H9 (cell line): ENCODE results near the gene GIMAP7. TPM values are rescaled to one million over a fixed set of nuclear protein-coding genes. Genes with fewer than 3 reads are reported as not detected.

Source experiments
- DNase-seq: peaks from one replicate; pipeline ENCODE4 v3.0.0-alpha.2; 2017
- H2AFZ ChIP-seq: one replicate; pipeline ENCODE4 v1.6.1; 2013; ENCODE audit warnings: mild to moderate bottlenecking, low read length, control low read depth, moderate library complexity
- H2AK5ac ChIP-seq: 2 replicates; pipeline ENCODE4 v1.6.1; 2013; ENCODE audit warnings: low read length, control low read depth, mixed read lengths; ENCODE audit not compliant: insufficient read length
- H2BK120ac ChIP-seq: one replicate; pipeline ENCODE4 v1.6.1; 2013; ENCODE audit warnings: low read depth, mild to moderate bottlenecking, low read length, control low read depth, inconsistent platforms; ENCODE audit not compliant: poor library complexity, severe bottlenecking
- H2BK12ac ChIP-seq: 2 replicates; pipeline ENCODE4 v1.6.1; 2013; ENCODE audit warnings: low read length, control low read depth, mixed read lengths, low read depth; ENCODE audit not compliant: insufficient read length
- H2BK15ac ChIP-seq: 2 replicates; pipeline ENCODE4 v1.6.1; 2013; ENCODE audit warnings: low read depth, low read length, control low read depth
- H2BK20ac ChIP-seq: one replicate; pipeline ENCODE4 v1.6.1; 2013; ENCODE audit warnings: low read depth, mild to moderate bottlenecking, low read length, control low read depth, inconsistent platforms; ENCODE audit not compliant: poor library complexity, severe bottlenecking
- H2BK5ac ChIP-seq: 2 replicates; pipeline ENCODE4 v1.6.1; 2013; ENCODE audit warnings: low read length, control low read depth, mixed read lengths; ENCODE audit not compliant: insufficient read length
- H3K14ac ChIP-seq: 2 replicates; pipeline ENCODE4 v1.6.1; 2013; ENCODE audit warnings: low read length, control low read depth; ENCODE audit not compliant: insufficient read depth
- H3K18ac ChIP-seq: 2 replicates; pipeline ENCODE4 v1.6.1; 2013; ENCODE audit warnings: low read depth, mild to moderate bottlenecking, mixed read lengths, low read length, control low read depth; ENCODE audit not compliant: insufficient read length
- H3K23ac ChIP-seq: 2 replicates; pipeline ENCODE4 v1.6.1; 2013; ENCODE audit warnings: low read length, control low read depth, mixed read lengths, low read depth; ENCODE audit not compliant: insufficient read length
- H3K23me2 ChIP-seq: 2 replicates; pipeline ENCODE4 v1.6.1; 2013; ENCODE audit warnings: low read depth, mild to moderate bottlenecking, mixed read lengths, low read length, control low read depth; ENCODE audit not compliant: insufficient read length, poor library complexity, severe bottlenecking
- H3K27ac ChIP-seq: 2 replicates; pipeline ENCODE4 v1.5.1; 2013; ENCODE audit warnings: low read length, control low read depth, mixed read lengths, low read depth; ENCODE audit not compliant: insufficient read length
- H3K27me3 ChIP-seq: 2 replicates; pipeline ENCODE4 v1.6.1; 2013; ENCODE audit warnings: low read length, control low read depth, inconsistent platforms; ENCODE audit not compliant: insufficient read depth
- H3K4ac ChIP-seq: 2 replicates; pipeline ENCODE4 v1.6.1; 2013; ENCODE audit warnings: low read depth, mild to moderate bottlenecking, control low read depth, inconsistent platforms, low read length, moderate library complexity
- H3K4me1 ChIP-seq: 2 replicates; pipeline ENCODE4 v1.6.1; 2013; ENCODE audit warnings: low read length, control low read depth, inconsistent platforms; ENCODE audit not compliant: insufficient read depth
- H3K4me2 ChIP-seq: 2 replicates; pipeline ENCODE4 v1.6.1; 2013; ENCODE audit warnings: low read length, control low read depth, mixed read lengths; ENCODE audit not compliant: insufficient read length, insufficient read depth
- H3K56ac ChIP-seq: 2 replicates; pipeline ENCODE4 v1.6.1; 2013; ENCODE audit warnings: low read depth, mild to moderate bottlenecking, mixed read lengths, low read length, control low read depth; ENCODE audit not compliant: insufficient read length
- H3K79me1 ChIP-seq: 2 replicates; pipeline ENCODE4 v1.6.1; 2013; ENCODE audit warnings: low read depth, mild to moderate bottlenecking, moderate library complexity, low read length, control low read depth, inconsistent platforms; ENCODE audit not compliant: insufficient read depth, poor library complexity, severe bottlenecking
- H3K79me2 ChIP-seq: 2 replicates; pipeline ENCODE4 v1.6.1; 2013; ENCODE audit warnings: low read length, control low read depth, inconsistent platforms; ENCODE audit not compliant: insufficient read depth
- H3K9ac ChIP-seq: 2 replicates; pipeline ENCODE4 v1.6.1; 2013; ENCODE audit warnings: low read length, control low read depth, mixed read lengths; ENCODE audit not compliant: insufficient read length; ENCODE audit errors: extremely low read depth
- H3K9me3 ChIP-seq: one replicate; pipeline ENCODE4 v1.6.1; 2013; ENCODE audit warnings: low read depth, low read length, inconsistent platforms; ENCODE audit not compliant: control insufficient read depth
- H3T11ph ChIP-seq: one replicate; pipeline ENCODE4 v1.6.1; 2013; ENCODE audit warnings: mild to moderate bottlenecking, low read length, control low read depth, inconsistent platforms
- H4K20me1 ChIP-seq: one replicate; pipeline ENCODE4 v1.6.1; 2013; ENCODE audit not compliant: control insufficient read depth, insufficient read length, insufficient read depth
- H4K5ac ChIP-seq: 2 replicates; pipeline ENCODE4 v1.6.1; 2013; ENCODE audit warnings: low read depth, mild to moderate bottlenecking, mixed read lengths, low read length, control low read depth; ENCODE audit not compliant: insufficient read length
- H4K8ac ChIP-seq: replicated peaks from 2 replicates; pipeline ENCODE4 v1.6.1; 2013; ENCODE audit warnings: low read length, control low read depth, mixed read lengths, low read depth; ENCODE audit not compliant: insufficient read length
- H4K91ac ChIP-seq: 2 replicates; pipeline ENCODE4 v1.6.1; 2013; ENCODE audit warnings: low read depth, mild to moderate bottlenecking, moderate library complexity, mixed read lengths, low read length, control low read depth; ENCODE audit not compliant: insufficient read length
- H3K27ac Mint-ChIP-seq, 3 experiments: 2 replicates in 2 of 3; 3 replicates in 1 of 3; pipeline ENCODE4 v1.8.0; 2020 to 2021; ENCODE audit warnings: mixed read lengths in 3 of 3, mild to moderate bottlenecking in 1 of 3, moderate library complexity in 1 of 3
- H3K27me3 Mint-ChIP-seq: 2 replicates; pipeline ENCODE4 v1.8.0; 2021; ENCODE audit warnings: low read depth, mild to moderate bottlenecking, moderate library complexity, mixed read lengths
- H3K36me3 Mint-ChIP-seq, 3 experiments: 2 replicates in 2 of 3; 3 replicates in 1 of 3; pipeline ENCODE4 v1.8.0; 2020 to 2021; ENCODE audit warnings: low read depth in 3 of 3, mixed read lengths in 3 of 3; ENCODE audit not compliant: insufficient read depth in 1 of 3
- H3K4me1 Mint-ChIP-seq, 2 experiments: 2 replicates each; pipeline ENCODE4 v1.8.0; 2020; ENCODE audit warnings: mixed read lengths in 2 of 2
- H3K4me3 Mint-ChIP-seq, 2 experiments: 2 replicates in 1 of 2; 3 replicates in 1 of 2; pipeline ENCODE4 v1.8.0; 2020 to 2021; ENCODE audit warnings: mild to moderate bottlenecking in 2 of 2, mixed read lengths in 2 of 2, moderate library complexity in 1 of 2
- H3K9me3 Mint-ChIP-seq, 2 experiments: 2 replicates in 1 of 2; 3 replicates in 1 of 2; pipeline ENCODE4 v1.8.0; 2020; ENCODE audit warnings: mild to moderate bottlenecking in 2 of 2, mixed read lengths in 2 of 2, moderate library complexity in 1 of 2
- total RNA-seq: library from RNA; stranded (reverse); gene quantifications from 2 replicates; pipeline ENCODE4 v1.2.1, GENCODE V29; 2021
- TF ChIP-seq, protein P1 (sequence below): fragments of 200-600 bp; sonication (generic); conservative IDR thresholded peaks from 3 replicates; pipeline ENCODE4 v1.8.0; 2021; ENCODE audit warnings: antibody characterized with exemption, mild to moderate bottlenecking

The GIMAP7 gene
- total RNA-seq, 1 experiment from 2014 or later, result not detected

DNA sequence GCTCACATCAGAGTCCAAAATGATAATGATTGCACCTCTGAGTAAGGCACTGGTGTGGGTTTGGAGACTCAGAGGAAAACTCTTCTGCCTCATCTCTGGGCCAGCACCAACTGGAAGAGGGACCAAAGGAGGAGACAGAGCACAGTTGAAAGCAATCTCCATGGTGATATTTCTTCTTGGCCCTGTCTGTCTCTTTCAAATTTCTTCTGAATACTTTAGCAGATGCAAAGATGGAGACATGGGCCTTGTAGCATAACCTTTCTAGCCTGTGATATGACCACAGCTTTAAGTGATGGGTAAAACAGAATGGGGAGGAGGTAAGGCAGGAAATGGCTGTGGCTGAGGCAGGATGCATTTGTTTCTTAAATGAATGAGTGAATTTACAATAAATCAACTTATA, 12.2 kb upstream of the GIMAP7 start:
- Histone ChIP-seq H2BK15ac (no peak overlapping the region), H3K9ac (no peak overlapping the region), H3K9me3 (no peaks in the 10 kb centered on the region), H2BK5ac (no peak overlapping the region), H2BK120ac (no peak overlapping the region), H2BK12ac (no peak overlapping the region), H3K27ac (no peak overlapping the region), H3K27me3 (no peaks in the 10 kb centered on the region), H4K91ac (no peak overlapping the region), H4K5ac (no peak overlapping the region), H2BK20ac (no peak overlapping the region), H3K4me1 (no peaks in the 10 kb centered on the region), H3K23ac (no peak overlapping the region), H4K8ac (no peak overlapping the region), H3K79me1 (no peaks in the 10 kb centered on the region), H2AFZ (no peak overlapping the region), H3K79me2 (no peaks in the 10 kb centered on the region), H3K4ac (no peak overlapping the region), H4K20me1 (no peaks in the 10 kb centered on the region), H3K4me2 (no peak overlapping the region), H3T11ph (no peak overlapping the region), H3K18ac (no peak overlapping the region), H3K56ac (no peak overlapping the region), H3K23me2 (no peaks in the 10 kb centered on the region), H2AK5ac (no peak overlapping the region), H3K14ac (no peak overlapping the region)
- no peaks in the 10 kb centered on the region for H3K36me3 Mint-ChIP-seq
- no peak overlapping the region for H3K4me3 Mint-ChIP-seq
- TF ChIP-seq, protein P1, sequence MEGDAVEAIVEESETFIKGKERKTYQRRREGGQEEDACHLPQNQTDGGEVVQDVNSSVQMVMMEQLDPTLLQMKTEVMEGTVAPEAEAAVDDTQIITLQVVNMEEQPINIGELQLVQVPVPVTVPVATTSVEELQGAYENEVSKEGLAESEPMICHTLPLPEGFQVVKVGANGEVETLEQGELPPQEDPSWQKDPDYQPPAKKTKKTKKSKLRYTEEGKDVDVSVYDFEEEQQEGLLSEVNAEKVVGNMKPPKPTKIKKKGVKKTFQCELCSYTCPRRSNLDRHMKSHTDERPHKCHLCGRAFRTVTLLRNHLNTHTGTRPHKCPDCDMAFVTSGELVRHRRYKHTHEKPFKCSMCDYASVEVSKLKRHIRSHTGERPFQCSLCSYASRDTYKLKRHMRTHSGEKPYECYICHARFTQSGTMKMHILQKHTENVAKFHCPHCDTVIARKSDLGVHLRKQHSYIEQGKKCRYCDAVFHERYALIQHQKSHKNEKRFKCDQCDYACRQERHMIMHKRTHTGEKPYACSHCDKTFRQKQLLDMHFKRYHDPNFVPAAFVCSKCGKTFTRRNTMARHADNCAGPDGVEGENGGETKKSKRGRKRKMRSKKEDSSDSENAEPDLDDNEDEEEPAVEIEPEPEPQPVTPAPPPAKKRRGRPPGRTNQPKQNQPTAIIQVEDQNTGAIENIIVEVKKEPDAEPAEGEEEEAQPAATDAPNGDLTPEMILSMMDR, result no peak
- DNase-seq, result no peak
- no peaks in the 10 kb centered on the region for H3K4me1 Mint-ChIP-seq
- peaks cover 7 to 19% of the 10 kb centered on the region in 2 experiments; a peak in 3 of 5 replicates for H3K9me3 Mint-ChIP-seq
- peaks cover 50% of the 10 kb centered on the region for H3K27me3 Mint-ChIP-seq
- no peak overlapping the region for H3K27ac Mint-ChIP-seq
